ENCODE data around the gene ZBTB11. TPM values are rescaled to one million over a fixed set of nuclear protein-coding genes. Genes with fewer than 3 reads are reported as not detected.
"Not testable (repeated sequence)": the region's sequence is repeated elsewhere in the genome, so short reads cannot be mapped to it uniquely, and the experiment has no call there.

ZBTB11 gene
- total and polyA plus RNA-seq, 5 donors = 4.4 to 11.7 (median 11.4) TPM

GRCh38 chr3:101641397-101642115 is 35.4 kb downstream of the ZBTB11 start:
- H3K9me3 ChIP-seq (ENCODE audit: control insufficient read depth, low read length); DNase-seq; H3K4me3 ChIP-seq (ENCODE audit: low read length); H3K4me1 ChIP-seq (ENCODE audit: control insufficient read depth, insufficient read depth, low read length); H3K27me3 ChIP-seq (ENCODE audit: control insufficient read depth, insufficient read depth); H3K27ac ChIP-seq (ENCODE audit: low read length); intact Hi-C loops (cut with DNase I); ATAC-seq: not testable (repeated sequence)
- WGBS = 42% methylated on average over 14 of the region's 14 CpGs

GRCh38 chr3:101640256-101640655 is 36.7 kb downstream of the ZBTB11 start:
- no peak for ATAC-seq
- intact Hi-C loops (cut with DNase I) = no loop called here
- H3K4me3 ChIP-seq (ENCODE audit: low read length) = no peak overlapping the region
- peaks cover 1% of the 10 kb centered on the region for H3K4me1 ChIP-seq (ENCODE audit: control insufficient read depth, insufficient read depth, low read length)
- no peaks in the 10 kb centered on the region for H3K27me3 ChIP-seq (ENCODE audit: control insufficient read depth, insufficient read depth)
- H3K27ac ChIP-seq (ENCODE audit: low read length) = no peak overlapping the region
- 95% methylated on average over 10 of the region's 10 CpGs for WGBS
- no peaks in the 10 kb centered on the region for H3K9me3 ChIP-seq (ENCODE audit: control insufficient read depth, low read length)
- no peak for DNase-seq

DNA sequence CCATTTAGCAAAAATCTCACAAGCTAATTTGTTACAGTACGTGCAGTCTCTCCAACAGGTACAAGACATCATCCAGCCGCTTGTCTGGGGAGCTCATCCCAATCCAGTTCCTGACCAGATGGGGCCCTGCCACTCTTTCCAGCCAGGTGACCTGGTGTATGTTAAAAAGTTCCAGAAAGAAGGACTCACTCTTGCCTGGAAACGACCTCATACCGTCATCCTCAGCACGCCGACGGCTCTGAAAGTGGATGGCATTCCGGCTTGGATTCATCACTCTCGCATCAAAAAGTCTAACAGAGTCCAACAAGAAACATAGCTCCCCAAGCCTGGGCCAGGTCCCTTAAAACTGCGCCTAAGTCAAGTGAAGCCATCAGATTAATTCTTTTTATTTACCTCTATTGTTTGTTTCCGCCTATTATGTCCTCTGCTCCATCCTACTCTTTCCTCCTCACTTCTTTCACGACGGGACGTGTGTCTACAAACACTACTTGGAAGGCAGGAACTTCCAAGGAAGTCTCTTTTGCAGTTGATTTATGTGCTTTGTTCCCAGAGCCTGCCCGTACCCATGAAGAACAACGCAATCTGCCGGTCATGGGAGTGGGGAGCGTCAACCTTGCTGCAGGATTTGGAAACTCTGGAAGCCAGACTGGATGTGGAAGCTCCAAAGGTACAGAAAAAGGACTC is 37.5 kb downstream of the ZBTB11 start:
- intact Hi-C loops (cut with DNase I) = no loop called here

GRCh38 chr3:101638261-101638745 is 38.6 kb downstream of the ZBTB11 start:
- intact Hi-C loops (cut with DNase I) = no loop called here
- Histone ChIP-seq H3K4me1 (ENCODE audit: control insufficient read depth, insufficient read depth, low read length) (no peaks in the 10 kb centered on the region), H3K4me3 (ENCODE audit: low read length) (no peak overlapping the region), H3K27me3 (ENCODE audit: control insufficient read depth, insufficient read depth) (no peaks in the 10 kb centered on the region), H3K27ac (ENCODE audit: low read length) (no peak overlapping the region), H3K9me3 (ENCODE audit: control insufficient read depth, low read length) (no peaks in the 10 kb centered on the region)
- 76% methylated on average over 10 of the region's 10 CpGs for WGBS
- ATAC-seq (no peak), DNase-seq (no peak)

More for the DNA sequence above, 37.5 kb downstream of the ZBTB11 start:
- Histone ChIP-seq H3K4me1 (ENCODE audit: control insufficient read depth, insufficient read depth, low read length) (peaks cover 1% of the 10 kb centered on the region), H3K27me3 (ENCODE audit: control insufficient read depth, insufficient read depth) (no peaks in the 10 kb centered on the region), H3K27ac (ENCODE audit: low read length) (no peak overlapping the region), H3K4me3 (ENCODE audit: low read length) (no peak overlapping the region), H3K9me3 (ENCODE audit: control insufficient read depth, low read length) (no peaks in the 10 kb centered on the region)
- ATAC-seq (no peak), DNase-seq (no peak)
- 83% methylated on average over 18 of the region's 18 CpGs for WGBS

DNA sequence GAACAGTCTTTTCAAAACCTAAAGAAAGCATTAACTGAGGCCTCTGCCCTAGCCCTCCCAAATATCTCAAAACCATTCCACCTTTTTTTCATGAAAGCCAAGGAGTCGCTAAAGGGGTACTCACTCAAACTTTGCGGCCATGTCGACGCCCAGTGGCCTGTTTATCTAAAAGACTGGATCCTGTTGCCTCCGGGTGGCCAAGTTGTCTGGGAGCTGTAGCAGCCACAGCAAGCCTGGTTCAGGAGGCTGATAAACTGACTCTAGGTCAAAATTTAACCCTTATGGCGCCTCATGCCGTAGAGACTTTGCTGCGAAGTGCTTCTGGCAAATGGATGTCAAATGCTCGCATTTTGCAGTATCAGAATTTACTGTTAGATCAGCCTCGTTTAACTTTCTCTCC is 39.5 kb downstream of the ZBTB11 start:
- intact Hi-C loops (cut with DNase I) = no loop called here
- Histone ChIP-seq H3K27me3 (ENCODE audit: control insufficient read depth, insufficient read depth) (no peaks in the 10 kb centered on the region), H3K4me3 (ENCODE audit: low read length) (no peak overlapping the region), H3K27ac (ENCODE audit: low read length) (no peak overlapping the region), H3K4me1 (ENCODE audit: control insufficient read depth, insufficient read depth, low read length) (no peaks in the 10 kb centered on the region), H3K9me3 (ENCODE audit: control insufficient read depth, low read length) (no peaks in the 10 kb centered on the region)
- ATAC-seq = no peak
- 70% methylated on average over 10 of the region's 10 CpGs for whole genome bisulfite sequencing
- DNase-seq = no peak

- intact Hi-C loops (cut with DNase I) = no loop called here
- peak; percentile 80 to 81 for ATAC-seq
- 46% methylated on average over 18 of the region's 18 CpGs for WGBS
- no peak overlapping the region for H3K27ac ChIP-seq (ENCODE audit: low read length)
- H3K9me3 ChIP-seq (ENCODE audit: control insufficient read depth, low read length) = no peaks in the 10 kb centered on the region
- no peaks in the 10 kb centered on the region for H3K27me3 ChIP-seq (ENCODE audit: control insufficient read depth, insufficient read depth)
- DNase-seq = peak; percentile 46 to 78 (median 70)
- H3K4me3 ChIP-seq (ENCODE audit: low read length) = no peak overlapping the region
- no peaks in the 10 kb centered on the region for H3K4me1 ChIP-seq (ENCODE audit: control insufficient read depth, insufficient read depth, low read length)
Measured at GRCh38 chr3:101635954-101636798, 40.8 kb downstream of the ZBTB11 start.

DNA sequence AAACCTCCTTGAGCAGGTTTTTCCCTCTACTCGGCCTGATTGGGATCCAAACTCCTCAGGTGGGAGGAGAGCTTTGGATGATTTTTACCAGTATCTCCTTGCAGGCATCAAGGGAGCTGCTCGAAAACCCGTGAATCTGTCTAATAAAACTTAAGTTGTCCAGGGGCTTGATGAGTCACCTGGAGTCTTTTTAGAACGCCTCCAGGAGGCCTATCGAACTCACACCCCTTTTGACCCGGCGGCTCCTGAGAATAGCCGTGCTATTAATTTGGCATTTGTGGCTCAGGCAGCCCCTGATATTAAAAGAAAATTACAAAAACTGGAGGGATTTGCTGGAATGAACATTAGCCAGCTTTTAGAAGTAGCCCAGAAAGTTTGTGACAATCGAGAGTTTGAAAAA is 41.6 kb downstream of the ZBTB11 start:
- Histone ChIP-seq H3K9me3 (ENCODE audit: control insufficient read depth, low read length) (no peaks in the 10 kb centered on the region), H3K4me3 (ENCODE audit: low read length) (no peak overlapping the region), H3K27ac (ENCODE audit: low read length) (no peak overlapping the region), H3K4me1 (ENCODE audit: control insufficient read depth, insufficient read depth, low read length) (no peaks in the 10 kb centered on the region), H3K27me3 (ENCODE audit: control insufficient read depth, insufficient read depth) (no peaks in the 10 kb centered on the region)
- ATAC-seq (no peak), DNase-seq (no peak)
- intact Hi-C loops (cut with DNase I) = no loop called here
- WGBS = 79% methylated on average over 9 of the region's 9 CpGs

GRCh38 chr3:101634591-101635196 is 42.2 kb downstream of the ZBTB11 start:
- no peak for ATAC-seq
- no peak for DNase-seq
- 73% methylated on average over 9 of the region's 9 CpGs for WGBS
- no peak overlapping the region for H3K4me3 ChIP-seq (ENCODE audit: low read length)
- H3K9me3 ChIP-seq (ENCODE audit: control insufficient read depth, low read length) = no peaks in the 10 kb centered on the region
- H3K4me1 ChIP-seq (ENCODE audit: control insufficient read depth, insufficient read depth, low read length) = no peaks in the 10 kb centered on the region
- H3K27me3 ChIP-seq (ENCODE audit: control insufficient read depth, insufficient read depth) = no peaks in the 10 kb centered on the region
- intact Hi-C loops (cut with DNase I) = no loop called here
- no peak overlapping the region for H3K27ac ChIP-seq (ENCODE audit: low read length)

- intact Hi-C loops (cut with DNase I) = no loop called here
Measured at GRCh38 chr3:101633186-101633585, 43.7 kb downstream of the ZBTB11 start.

DNA sequence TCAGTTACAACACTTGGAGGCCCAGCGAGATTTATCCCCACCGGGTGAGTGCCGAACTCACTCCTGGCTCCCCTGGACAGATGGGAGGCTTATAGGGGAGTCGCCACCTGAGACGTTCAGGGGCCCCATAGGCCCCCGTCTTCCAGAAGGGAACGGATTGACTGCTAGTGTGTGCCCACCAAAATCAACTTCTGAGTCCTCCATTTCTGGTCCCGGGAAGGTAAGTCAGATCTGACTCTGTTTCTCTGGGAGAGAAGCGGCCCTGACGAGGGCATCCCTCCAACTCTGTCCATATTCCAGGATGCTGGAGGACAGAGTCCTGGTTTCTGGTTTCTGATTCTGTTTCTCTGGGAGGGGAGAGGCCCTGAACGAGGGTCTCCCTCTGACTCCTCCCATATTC is 44.3 kb downstream of the ZBTB11 start:
- ATAC-seq = no peak
- intact Hi-C loops (cut with DNase I) = no loop called here

More at GRCh38 chr3:101633186-101633585, 43.7 kb downstream of the ZBTB11 start:
- H3K9me3 ChIP-seq (ENCODE audit: control insufficient read depth, low read length) = no peaks in the 10 kb centered on the region
- H3K27me3 ChIP-seq (ENCODE audit: control insufficient read depth, insufficient read depth) = no peaks in the 10 kb centered on the region
- no peak overlapping the region for H3K4me3 ChIP-seq (ENCODE audit: low read length)
- H3K4me1 ChIP-seq (ENCODE audit: control insufficient read depth, insufficient read depth, low read length) = no peaks in the 10 kb centered on the region
- WGBS = 89% methylated on average over 10 of the region's 10 CpGs
- DNase-seq (no peak), ATAC-seq (no peak)
- no peak overlapping the region for H3K27ac ChIP-seq (ENCODE audit: low read length)

More for the DNA sequence above, 44.3 kb downstream of the ZBTB11 start:
- H3K9me3 ChIP-seq (ENCODE audit: control insufficient read depth, low read length) = no peaks in the 10 kb centered on the region
- DNase-seq = no peak
- no peaks in the 10 kb centered on the region for H3K4me1 ChIP-seq (ENCODE audit: control insufficient read depth, insufficient read depth, low read length)
- H3K4me3 ChIP-seq (ENCODE audit: low read length) = no peak overlapping the region
- H3K27me3 ChIP-seq (ENCODE audit: control insufficient read depth, insufficient read depth) = no peaks in the 10 kb centered on the region
- 78% methylated on average over 11 of the region's 11 CpGs for WGBS
- no peak overlapping the region for H3K27ac ChIP-seq (ENCODE audit: low read length)

All from right cardiac atrium (tissue), 5 donors.